Measurements from ENCODE around the gene GPR146.

Gene GPR146

DNA sequence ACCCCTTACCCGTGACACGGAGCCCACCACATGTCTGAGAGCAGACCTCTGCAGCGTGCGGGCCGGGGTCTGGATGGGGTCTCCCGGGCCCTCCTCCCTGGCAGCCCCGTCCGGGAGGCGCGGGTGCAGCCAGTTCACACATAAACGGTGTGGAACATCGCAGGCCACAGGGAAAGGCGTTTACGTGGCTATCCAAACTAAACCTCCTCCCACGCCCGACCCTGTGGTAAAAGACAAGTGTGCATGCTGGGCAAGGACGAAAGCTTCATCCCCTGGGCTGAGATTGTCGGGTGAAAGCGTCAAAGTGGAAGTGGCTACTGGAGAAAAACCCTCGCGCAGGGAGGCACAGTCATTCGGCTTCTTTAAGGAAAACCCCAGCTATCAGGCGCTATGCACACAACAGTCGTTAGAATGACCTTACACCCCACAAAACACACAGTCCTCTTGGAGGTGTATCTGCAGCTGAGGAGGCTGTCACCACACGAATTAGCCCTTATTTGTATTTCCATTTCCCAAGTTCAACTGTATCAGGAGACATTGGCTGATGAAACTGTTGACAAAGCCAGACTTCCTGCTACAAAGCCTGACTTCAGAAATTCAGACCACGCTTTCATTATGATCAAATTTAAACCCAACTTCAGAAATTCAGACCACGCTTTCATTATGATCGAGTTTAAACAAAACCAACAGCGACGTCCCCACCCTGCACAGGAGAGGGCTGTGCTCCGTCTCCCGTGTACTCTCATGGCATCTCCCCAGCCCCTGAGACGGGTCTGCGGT, 58.9 kb downstream of the GPR146 start:
- in situ Hi-C loops (cut with HindIII; ENCODE audit: low pct_unique_long_range_greater_than_20kb, low sequenced_read_pairs) = no loop called here
- DNase-seq (ENCODE audit: low read depth in 1 of 2, low spot score in 1 of 2) = no peak
- no peak for TF ChIP-seq JUND (IDR thresholded peaks at IDR 0.05; ENCODE audit: low read depth)

DNA sequence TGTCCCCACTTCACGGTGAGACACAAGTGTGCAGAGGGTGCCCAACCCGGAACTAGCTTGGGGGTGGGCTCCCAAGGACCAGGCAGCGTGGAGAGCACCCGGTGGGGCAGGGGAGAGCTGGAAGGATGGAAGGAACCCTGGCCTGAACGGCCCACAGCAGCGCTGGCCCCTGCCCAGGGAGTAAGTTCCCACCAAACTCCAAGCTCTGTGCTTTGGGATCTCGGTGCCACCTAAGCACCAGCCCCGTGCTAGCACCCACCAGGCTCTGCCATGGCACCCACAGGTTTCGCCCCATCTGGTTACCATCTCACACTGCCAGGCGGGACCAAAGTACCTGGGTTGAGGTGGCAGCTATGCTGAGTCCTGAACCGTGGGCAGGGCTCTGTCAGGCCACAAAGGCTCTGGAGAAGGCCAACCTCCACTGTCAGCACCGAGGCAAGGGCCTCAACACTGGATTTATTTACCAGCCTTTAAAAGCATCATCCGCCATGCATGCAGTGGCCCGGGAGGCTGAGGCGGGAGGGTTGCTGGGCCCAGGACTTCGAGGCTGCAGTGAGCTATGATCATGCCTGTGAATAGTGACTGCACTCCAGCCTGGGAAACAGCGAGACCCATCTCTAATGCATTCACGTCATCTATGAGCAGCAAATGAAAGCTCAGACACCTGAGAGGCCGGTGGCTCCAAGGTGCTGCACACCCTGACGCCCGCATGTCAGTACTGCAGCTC, 59.6 kb downstream of the GPR146 start:
- DNase-seq (ENCODE audit: low read depth in 1 of 2, low spot score in 1 of 2) = no peak
- TF ChIP-seq JUND (IDR thresholded peaks at IDR 0.05; ENCODE audit: low read depth) = no peak
- in situ Hi-C loops (cut with HindIII; ENCODE audit: low pct_unique_long_range_greater_than_20kb, low sequenced_read_pairs) = no loop called here

DNA sequence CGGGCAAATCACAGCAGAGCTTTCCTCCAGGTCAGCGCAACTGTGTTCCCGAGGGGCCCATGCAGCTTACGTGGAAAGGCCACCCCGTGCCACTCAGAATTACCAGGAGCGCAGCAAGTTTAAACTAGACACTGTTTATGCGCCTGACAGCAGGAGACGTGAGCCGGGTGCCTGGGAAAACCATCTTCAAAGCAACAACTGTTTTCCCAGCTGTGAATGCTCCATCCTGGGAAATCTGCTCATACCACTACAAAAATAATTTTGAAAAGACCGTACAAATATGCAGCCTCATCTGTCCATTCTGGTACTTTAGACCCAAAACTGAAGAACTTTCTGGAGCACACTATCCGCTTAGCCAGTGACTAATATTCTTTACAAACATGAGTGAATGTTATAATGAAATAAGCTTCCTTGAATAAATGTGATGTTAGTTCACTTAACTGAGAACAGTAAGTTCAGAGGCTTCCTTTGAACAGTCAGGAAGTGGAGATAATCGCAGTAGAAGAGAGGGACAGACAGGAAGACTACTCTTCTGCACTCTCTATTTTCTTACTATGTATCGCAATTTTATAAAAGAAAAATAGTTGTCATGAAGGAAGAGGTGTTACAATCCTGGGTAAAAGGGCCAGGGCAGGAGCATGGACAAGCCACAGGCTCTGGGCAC, 60.3 kb downstream of the GPR146 start:
- no peak for DNase-seq (ENCODE audit: low read depth in 1 of 2, low spot score in 1 of 2)
- in situ Hi-C loops (cut with HindIII; ENCODE audit: low pct_unique_long_range_greater_than_20kb, low sequenced_read_pairs) = no loop called here

DNA sequence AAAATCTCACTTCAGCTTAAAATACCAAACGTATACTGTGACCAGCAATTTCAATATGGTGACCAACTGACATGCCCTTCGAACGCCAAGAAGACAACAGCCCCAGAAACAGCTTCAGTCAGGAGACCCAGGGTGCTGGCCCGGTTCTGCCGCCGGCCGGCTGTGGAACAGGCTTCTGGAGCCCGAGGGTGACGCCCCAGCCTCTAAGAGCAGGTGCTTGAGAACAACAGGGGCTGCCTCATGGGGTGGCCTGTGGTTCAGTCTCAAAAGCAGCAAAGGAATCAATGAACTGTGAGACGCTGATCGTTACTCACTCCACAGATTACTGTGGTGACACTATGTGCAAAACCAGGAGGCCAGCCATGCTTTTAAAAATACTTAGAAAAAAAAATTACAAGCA, 60.8 kb downstream of the GPR146 start:
- in situ Hi-C loops (cut with HindIII; ENCODE audit: low pct_unique_long_range_greater_than_20kb, low sequenced_read_pairs) = no loop called here
- no peak for DNase-seq (ENCODE audit: low read depth in 1 of 2, low spot score in 1 of 2)
- TF ChIP-seq JUND (IDR thresholded peaks at IDR 0.05; ENCODE audit: low read depth) = no peak

More for the DNA sequence above, 60.3 kb downstream of the GPR146 start:
- no peak for TF ChIP-seq JUND (IDR thresholded peaks at IDR 0.05; ENCODE audit: low read depth)

DNA sequence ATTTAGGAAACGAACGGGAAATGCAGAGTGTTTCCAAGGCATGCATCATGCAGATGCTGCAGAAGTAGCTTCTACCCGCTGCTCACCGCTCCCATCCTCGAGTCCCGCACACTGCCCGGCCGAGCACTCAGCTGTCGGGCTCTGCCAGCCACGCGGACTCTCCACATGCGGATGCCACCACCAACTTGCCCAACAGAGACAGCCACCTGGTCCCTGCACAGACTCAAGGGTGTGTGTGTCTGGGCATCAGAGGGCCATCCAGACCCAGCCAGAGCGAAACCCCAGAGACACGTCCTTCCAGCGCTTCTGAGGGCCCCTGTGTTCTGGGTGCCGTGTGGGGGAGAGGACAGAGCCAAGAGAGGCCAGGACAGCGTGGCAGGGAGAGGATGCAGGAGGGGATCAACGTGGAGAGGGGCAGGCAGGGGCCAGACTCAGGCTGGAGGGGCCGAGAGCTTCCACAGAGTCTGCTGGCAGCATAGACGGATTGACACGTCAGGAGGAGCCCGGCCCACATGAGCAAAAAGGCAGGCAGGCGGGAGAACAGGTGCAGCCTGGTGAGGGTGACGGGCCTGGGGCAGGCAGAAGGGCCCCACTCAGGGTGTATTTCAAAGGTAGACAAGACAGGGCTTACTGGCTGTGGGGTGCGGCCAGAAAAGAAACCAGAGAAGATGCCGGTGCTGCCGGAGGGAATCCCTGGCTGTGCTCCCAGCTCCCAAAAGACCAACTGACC, 61.9 kb downstream of the GPR146 start:
- no peak for TF ChIP-seq JUND (IDR thresholded peaks at IDR 0.05; ENCODE audit: low read depth)
- DNase-seq (ENCODE audit: low read depth in 1 of 2, low spot score in 1 of 2) = no peak
- in situ Hi-C loops (cut with HindIII; ENCODE audit: low pct_unique_long_range_greater_than_20kb, low sequenced_read_pairs) = no loop called here

DNA sequence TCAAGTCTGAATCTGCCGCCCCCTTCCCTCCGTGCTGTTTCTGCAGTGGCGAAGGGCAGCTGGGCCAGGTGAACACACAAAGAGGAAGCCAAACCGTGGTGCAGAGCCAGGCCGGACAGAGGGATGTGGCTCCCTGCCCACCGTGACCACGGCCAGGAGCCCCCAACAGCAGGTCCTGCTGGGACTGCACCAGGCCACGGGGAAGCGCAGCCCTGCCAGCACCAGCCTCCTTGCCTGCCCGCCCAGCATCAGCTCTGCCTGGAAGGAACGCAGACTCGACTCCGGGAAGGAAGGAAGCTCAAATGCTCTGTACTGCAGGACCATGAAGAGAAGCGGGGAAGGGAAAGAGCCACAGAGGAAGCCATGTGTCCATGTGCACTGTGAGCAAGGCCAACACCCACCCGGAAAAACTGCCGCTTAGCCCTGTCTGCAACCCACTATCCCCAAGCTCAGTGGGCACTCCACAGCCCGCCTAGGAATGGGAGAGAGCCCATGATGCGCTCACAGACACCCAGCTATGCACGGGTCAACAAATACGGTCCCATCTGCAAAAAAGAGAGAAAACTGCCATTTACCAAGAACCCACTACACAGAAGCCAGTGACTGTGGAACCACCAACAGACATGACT, 62.6 kb downstream of the GPR146 start:
- TF ChIP-seq JUND (IDR thresholded peaks at IDR 0.05; ENCODE audit: low read depth) = no peak
- in situ Hi-C loops (cut with HindIII; ENCODE audit: low pct_unique_long_range_greater_than_20kb, low sequenced_read_pairs) = no loop called here
- no peak for DNase-seq (ENCODE audit: low read depth in 1 of 2, low spot score in 1 of 2)

DNA sequence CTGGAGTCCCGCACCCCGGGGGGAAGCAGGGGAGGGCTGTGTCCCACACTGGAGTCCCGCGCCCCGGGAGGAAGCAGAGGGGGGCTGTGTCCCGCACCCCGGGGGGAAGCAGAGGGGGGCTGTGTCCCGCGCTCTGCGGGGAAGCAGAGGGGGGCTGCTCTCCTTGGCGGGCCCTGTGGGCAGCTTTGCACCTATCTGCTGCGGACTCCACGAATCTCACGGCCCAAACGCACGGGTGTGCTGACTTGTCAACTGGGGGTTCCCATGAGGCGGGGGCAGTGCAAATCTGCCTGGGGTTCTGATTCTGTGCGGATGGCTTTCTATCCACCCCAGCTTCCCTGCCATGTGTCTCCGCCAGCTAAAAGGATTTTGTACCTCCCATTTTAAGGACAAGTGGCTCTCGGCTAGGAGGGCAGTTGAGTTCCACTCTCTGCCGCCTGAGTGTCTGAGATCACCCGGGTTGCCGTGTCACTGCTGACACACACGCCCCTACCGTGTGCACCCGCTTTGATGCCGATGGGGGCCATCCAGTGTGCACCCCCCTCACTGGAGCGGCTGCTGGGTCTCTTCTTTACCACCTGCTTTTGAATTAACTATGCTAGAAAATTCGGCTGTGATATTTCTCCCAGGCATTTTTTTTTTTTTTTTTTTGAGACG, 64.0 kb downstream of the GPR146 start:
- no peak for TF ChIP-seq JUND (IDR thresholded peaks at IDR 0.05; ENCODE audit: low read depth)
- in situ Hi-C loops (cut with HindIII; ENCODE audit: low pct_unique_long_range_greater_than_20kb, low sequenced_read_pairs) = no loop called here
- no peak for DNase-seq (ENCODE audit: low read depth in 1 of 2, low spot score in 1 of 2)
